ENCODE results near the gene PDXK. TPM values are rescaled to one million over a fixed set of nuclear protein-coding genes. Genes with fewer than 3 reads are reported as not detected.

PDXK gene
- total RNA-seq, 4 donors from 2014 or later, result 42.9 to 114 (median 82.0) TPM

DNA sequence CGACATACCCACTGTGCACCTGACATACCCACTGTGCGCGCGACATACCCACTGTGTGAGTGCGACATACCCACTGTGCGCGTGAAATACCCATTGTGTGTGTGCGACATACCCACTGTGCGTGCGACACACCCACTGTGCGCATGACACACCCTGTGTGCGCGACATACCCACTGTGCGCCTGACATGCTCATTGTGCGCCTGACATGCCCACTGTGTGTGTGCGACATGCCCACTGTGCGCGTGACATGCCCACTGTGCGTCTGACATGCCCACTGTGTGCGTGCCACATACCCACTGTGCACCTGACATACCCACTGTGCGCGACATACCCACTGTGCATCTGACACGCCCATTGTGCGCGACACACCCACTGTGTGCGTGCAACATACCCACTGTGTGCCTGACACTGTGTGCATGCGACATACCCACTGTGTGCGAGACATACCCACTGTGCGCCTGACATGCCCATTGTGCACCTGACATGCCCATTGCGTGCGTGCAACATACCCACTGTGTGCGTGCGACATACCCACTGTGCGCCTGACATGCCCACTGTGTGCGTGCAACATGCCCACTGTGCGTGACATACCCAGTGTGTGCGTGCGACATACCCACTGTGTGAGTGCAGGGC, 68.0 kb downstream of the PDXK start:
- Histone ChIP-seq H3K9me3 (no peaks in the 10 kb centered on the region), H3K4me1 (peaks cover 29 to 62% (median 30%) of the 10 kb centered on the region in 3 donors), H3K36me3 (peaks cover 0 to 12% (median 2%) of the 10 kb centered on the region in 3 donors), H3K27ac (no peak overlapping the region), H3K27me3 (no peaks in the 10 kb centered on the region), H3K4me3 (no peak overlapping the region)
- intact Hi-C loops (cut with DNase I), result no loop called here
- 95% methylated on average over 23 to 36 of the region's 38 CpGs for WGBS, 2 donors
- DNase-seq, result no peak
- TF ChIP-seq, protein P1, sequence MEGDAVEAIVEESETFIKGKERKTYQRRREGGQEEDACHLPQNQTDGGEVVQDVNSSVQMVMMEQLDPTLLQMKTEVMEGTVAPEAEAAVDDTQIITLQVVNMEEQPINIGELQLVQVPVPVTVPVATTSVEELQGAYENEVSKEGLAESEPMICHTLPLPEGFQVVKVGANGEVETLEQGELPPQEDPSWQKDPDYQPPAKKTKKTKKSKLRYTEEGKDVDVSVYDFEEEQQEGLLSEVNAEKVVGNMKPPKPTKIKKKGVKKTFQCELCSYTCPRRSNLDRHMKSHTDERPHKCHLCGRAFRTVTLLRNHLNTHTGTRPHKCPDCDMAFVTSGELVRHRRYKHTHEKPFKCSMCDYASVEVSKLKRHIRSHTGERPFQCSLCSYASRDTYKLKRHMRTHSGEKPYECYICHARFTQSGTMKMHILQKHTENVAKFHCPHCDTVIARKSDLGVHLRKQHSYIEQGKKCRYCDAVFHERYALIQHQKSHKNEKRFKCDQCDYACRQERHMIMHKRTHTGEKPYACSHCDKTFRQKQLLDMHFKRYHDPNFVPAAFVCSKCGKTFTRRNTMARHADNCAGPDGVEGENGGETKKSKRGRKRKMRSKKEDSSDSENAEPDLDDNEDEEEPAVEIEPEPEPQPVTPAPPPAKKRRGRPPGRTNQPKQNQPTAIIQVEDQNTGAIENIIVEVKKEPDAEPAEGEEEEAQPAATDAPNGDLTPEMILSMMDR (IDR thresholded peaks at IDR 0.05), result no peak
- peak in 1 of 4 donors; percentile 11 for TF ChIP-seq POLR2A (IDR thresholded peaks at IDR 0.05)

DNA sequence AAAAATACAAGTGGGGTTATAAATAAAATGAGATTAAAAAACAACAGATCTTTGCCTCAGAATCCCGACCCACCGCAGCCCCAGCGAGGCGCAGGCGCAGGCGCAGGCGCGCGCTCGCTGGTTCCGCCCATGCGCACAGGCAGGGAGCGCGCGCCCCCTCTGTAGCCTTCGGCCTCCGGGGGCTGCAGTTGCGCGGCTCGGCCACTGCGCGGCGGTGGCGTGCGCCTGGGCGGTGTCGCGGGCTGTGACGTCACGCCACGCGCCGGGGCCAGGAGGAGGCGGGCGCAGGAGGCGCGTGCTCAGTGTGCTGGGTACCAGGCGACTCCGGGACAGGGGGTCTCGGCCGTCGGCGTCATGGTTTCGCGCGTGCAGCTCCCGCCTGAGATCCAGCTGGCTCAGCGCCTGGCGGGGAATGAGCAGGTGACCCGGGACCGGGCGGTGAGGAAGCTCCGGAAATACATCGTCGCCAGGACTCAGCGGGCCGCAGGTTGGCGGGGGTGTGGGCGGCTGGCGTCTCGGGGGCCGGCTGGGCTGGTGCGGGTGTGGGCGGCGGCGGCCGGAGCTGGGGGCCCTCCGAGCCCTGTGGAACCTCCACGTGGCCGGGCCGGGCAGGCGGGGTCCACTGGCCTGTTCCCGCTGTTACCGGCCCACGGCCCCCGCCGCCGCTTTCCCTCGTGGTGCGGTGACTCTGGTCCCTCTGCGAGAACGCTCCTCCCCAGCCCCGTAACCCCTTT, 70.5 kb downstream of the PDXK start, which contains the start of gene RRP1:
RRP1 (plus strand) TSS at position 302 of the 734 bp plus-strand sequence; CDS start at position 355, 53 bp downstream.
- H3K9me3 ChIP-seq, result no peaks in the 10 kb centered on the region
- WGBS, 2 donors, result 0 to 1% methylated on average over 15 to 35 of the region's 83 CpGs
- peaks cover 13 to 37% (median 15%) of the 10 kb centered on the region in 3 donors for H3K4me1 ChIP-seq
- no peaks in the 10 kb centered on the region for H3K27me3 ChIP-seq
- H3K4me3 ChIP-seq, result peak within 1 kb of the TSS; percentile 71 to 99 (median 84)
- peak; percentile 69 for DNase-seq
- intact Hi-C loops (cut with DNase I), result no loop called here
- H3K36me3 ChIP-seq, result peaks cover 8 to 37% (median 26%) of the 10 kb centered on the region in 3 donors
- peak within 1 kb of the TSS; percentile 87 to 95 (median 91) for H3K27ac ChIP-seq
- TF ChIP-seq, protein P1 (IDR thresholded peaks at IDR 0.05), result peak; percentile 98 to 100 (median 100)
- peak in 3 of 4 donors; percentile 77 to 84 (median 80) for TF ChIP-seq POLR2A (IDR thresholded peaks at IDR 0.05)

DNA sequence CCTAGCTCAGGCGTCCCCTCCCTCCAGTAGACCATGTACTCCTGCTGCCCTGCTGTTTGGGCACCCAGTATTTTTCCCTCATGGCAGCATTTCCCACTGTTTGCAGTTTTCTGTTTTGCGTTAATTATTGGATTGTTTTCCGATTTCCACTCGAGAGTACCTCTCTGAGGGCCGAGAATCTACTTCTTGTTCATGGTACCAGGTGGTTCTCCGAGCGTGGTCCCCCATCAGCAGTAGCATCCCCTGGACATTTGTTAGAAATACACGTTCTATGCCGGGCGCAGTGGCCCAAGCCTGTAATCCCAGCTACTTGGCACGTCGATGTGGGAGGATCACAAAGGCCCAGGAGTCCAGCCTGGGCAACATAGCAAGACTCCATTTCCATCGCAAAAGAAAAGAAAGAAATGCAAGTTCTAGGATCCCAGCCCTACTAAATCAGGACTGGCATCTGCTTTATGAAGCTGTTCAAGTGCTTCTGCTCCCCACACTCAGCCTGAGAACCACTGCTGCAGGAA, 71.1 kb downstream of the PDXK start:
- no peaks in the 10 kb centered on the region for H3K9me3 ChIP-seq
- peak overlapping the region; percentile 71 to 99 (median 84) for H3K4me3 ChIP-seq
- no peaks in the 10 kb centered on the region for H3K27me3 ChIP-seq
- peaks cover 13 to 35% (median 15%) of the 10 kb centered on the region in 3 donors for H3K4me1 ChIP-seq
- no peak for DNase-seq
- peak overlapping the region; percentile 87 to 95 (median 91) for H3K27ac ChIP-seq
- H3K36me3 ChIP-seq, result peaks cover 8 to 43% (median 26%) of the 10 kb centered on the region in 3 donors
- no peak for TF ChIP-seq POLR2A (IDR thresholded peaks at IDR 0.05)
- TF ChIP-seq, protein P1 (IDR thresholded peaks at IDR 0.05), result no peak
- intact Hi-C loops (cut with DNase I), result no loop called here
- 4 to 11% methylated on average over 13 of the region's 13 CpGs for WGBS, 2 donors

DNA sequence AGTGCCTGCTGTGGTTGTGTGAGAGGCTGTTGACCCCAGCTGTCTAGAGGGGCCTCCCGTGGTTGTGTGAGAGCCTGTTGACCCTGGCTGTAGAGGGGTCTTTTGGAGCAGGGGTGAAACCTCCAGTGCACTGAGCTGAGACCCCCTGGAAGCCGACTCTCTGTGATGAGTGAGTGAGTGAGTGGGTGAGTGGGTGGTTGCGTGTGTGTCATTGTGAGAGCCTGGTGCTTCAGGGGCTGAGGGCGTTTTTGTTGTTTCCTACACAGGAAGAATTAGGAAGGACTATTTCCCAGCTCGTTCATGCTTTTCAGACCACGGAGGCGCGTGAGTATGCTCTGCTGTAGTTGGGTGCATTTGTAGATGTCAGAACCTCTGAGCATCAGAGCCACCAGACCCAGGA, 73.5 kb downstream of the PDXK start:
- DNase-seq, result no peak
- Histone ChIP-seq H3K36me3 (peaks cover 16 to 67% (median 42%) of the 10 kb centered on the region in 3 donors), H3K9me3 (no peaks in the 10 kb centered on the region), H3K27me3 (no peaks in the 10 kb centered on the region), H3K4me3 (no peak overlapping the region), H3K27ac (no peak overlapping the region), H3K4me1 (peaks cover 13 to 32% (median 15%) of the 10 kb centered on the region in 3 donors)
- intact Hi-C loops (cut with DNase I), result no loop called here
- no peak for TF ChIP-seq POLR2A (IDR thresholded peaks at IDR 0.05)
- TF ChIP-seq, protein P1 (IDR thresholded peaks at IDR 0.05), result no peak
- WGBS, 2 donors, result 69 to 85% methylated on average over 2 to 8 of the region's 8 CpGs
